ENCODE measurements around the gene KCTD5. TPM values are rescaled to one million over a fixed set of nuclear protein-coding genes. Genes with fewer than 3 reads are reported as not detected.

Gene KCTD5
- total and polyA plus RNA-seq, 9 of the 15 experiments (the other 6 are each of a cell fraction or from before 2014, with no cell fraction given) = 0.73 to 58.3 (median 32.3) TPM

DNA sequence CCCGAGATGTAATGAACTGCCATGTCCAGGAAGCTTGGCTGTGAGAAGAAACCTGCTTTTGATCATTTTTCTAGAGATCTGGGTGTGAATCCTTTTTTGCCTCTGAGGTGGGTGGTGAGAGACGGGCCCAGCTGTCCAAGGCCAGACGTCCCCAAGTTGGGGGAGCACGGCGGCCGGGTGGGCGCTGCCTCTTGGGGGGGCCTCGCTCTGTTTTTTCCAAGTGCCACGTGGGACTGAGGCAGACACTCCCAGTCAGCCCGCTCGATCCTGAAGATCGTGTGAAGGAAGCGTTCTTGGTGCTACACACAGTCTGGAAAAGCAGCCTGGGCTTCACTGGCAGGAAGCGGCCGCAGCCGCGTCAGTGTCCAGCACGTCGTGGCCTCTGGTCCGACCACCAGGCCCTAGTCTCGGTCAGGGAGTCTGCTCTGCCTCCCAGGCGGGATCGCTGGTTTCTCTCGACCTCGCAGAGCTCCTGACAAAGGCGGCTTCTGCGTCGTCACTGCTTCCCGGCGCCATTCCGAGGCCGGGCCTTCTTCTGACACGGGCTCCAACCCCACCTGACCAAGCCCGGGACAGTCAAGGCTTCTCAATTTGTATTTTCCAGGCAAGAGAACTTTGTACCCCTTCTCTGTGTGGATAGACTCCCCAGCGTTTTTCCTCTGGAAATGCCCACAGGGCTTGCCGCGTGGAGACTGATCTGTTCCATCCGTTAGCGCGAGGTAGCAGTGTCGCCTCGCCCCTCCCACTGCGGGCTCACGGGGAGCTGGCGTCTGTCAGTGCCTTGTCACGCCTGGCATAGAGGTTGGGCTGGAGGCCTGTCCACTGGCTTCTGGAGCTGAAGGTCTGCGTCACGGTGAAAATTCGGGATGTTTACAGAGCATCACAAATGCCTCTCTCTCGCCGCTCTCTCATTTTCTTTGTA, 25.3 kb downstream of the KCTD5 start (continued):
- TF ChIP-seq HDAC8 (tag; IDR thresholded peaks at IDR 0.05) = no peak
- TF ChIP-seq TAL1 (IDR thresholded peaks at IDR 0.05) = no peak
- no peak for TF ChIP-seq ARNT (IDR thresholded peaks at IDR 0.05)
- TF ChIP-seq NR4A1 (CRISPR knock-in tag; IDR thresholded peaks at IDR 0.05) = no peak
- no peak for TF ChIP-seq NR4A1 (tag; IDR thresholded peaks at IDR 0.05)
- TF ChIP-seq MED1 (CRISPR knock-in tag; IDR thresholded peaks at IDR 0.05; ENCODE audit: borderline replicate concordance) = no peak
- TF ChIP-seq ADNP (tag; IDR thresholded peaks at IDR 0.05) = no peak
- no peak for TF ChIP-seq ELF1 (tag; IDR thresholded peaks at IDR 0.05)
- no peak for TF ChIP-seq ZNF830 (CRISPR knock-in tag; IDR thresholded peaks at IDR 0.05)
- TF ChIP-seq, protein P1, sequence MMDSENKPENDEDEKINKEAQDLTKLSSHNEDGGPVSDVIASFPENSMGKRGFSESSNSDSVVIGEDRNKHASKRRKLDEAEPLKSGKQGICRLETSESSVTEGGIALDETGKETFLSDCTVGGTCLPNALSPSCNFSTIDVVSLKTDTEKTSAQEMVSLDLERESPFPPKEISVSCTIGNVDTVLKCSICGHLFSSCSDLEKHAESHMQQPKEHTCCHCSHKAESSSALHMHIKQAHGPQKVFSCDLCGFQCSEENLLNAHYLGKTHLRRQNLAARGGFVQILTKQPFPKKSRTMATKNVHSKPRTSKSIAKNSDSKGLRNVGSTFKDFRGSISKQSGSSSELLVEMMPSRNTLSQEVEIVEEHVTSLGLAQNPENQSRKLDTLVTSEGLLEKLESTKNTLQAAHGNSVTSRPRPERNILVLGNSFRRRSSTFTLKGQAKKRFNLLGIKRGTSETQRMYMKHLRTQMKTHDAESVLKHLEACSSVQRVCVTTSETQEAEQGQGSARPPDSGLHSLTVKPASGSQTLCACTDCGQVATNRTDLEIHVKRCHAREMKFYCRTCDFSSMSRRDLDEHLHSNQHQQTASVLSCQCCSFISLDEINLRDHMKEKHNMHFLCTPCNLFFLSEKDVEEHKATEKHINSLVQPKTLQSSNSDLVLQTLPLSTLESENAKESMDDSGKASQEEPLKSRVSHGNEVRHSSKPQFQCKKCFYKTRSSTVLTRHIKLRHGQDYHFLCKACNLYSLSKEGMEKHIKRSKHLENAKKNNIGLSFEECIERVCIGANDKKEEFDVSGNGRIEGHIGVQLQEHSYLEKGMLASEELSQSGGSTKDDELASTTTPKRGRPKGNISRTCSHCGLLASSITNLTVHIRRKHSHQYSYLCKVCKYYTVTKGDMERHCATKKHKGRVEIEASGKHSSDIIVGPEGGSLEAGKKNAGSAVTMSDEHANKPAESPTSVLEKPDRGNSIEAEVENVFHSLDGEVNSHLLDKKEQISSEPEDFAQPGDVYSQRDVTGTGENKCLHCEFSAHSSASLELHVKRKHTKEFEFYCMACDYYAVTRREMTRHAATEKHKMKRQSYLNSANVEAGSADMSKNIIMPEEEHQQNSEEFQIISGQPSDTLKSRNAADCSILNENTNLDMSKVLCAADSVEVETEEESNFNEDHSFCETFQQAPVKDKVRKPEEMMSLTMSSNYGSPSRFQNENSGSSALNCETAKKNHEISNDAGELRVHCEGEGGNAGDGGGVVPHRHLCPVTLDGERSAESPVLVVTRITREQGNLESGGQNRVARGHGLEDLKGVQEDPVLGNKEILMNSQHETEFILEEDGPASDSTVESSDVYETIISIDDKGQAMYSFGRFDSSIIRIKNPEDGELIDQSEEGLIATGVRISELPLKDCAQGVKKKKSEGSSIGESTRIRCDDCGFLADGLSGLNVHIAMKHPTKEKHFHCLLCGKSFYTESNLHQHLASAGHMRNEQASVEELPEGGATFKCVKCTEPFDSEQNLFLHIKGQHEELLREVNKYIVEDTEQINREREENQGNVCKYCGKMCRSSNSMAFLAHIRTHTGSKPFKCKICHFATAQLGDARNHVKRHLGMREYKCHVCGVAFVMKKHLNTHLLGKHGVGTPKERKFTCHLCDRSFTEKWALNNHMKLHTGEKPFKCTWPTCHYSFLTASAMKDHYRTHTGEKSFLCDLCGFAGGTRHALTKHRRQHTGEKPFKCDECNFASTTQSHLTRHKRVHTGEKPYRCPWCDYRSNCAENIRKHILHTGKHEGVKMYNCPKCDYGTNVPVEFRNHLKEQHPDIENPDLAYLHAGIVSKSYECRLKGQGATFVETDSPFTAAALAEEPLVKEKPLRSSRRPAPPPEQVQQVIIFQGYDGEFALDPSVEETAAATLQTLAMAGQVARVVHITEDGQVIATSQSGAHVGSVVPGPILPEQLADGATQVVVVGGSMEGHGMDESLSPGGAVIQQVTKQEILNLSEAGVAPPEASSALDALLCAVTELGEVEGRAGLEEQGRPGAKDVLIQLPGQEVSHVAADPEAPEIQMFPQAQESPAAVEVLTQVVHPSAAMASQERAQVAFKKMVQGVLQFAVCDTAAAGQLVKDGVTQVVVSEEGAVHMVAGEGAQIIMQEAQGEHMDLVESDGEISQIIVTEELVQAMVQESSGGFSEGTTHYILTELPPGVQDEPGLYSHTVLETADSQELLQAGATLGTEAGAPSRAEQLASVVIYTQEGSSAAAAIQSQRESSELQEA (IDR thresholded peaks at IDR 0.05; ENCODE audit: low read depth) = no peak
- TF ChIP-seq PRMT5 (CRISPR knock-in tag; IDR thresholded peaks at IDR 0.05) = no peak
- no peak for TF ChIP-seq ATF1 (CRISPR knock-in tag; IDR thresholded peaks at IDR 0.05)
- no peak for TF ChIP-seq ATF1 (tag; IDR thresholded peaks at IDR 0.05)
